Fibroblast of the aortic adventitia (primary cell): Measurements from ENCODE around the gene TTI1. TPM values are rescaled to one million over a fixed set of nuclear protein-coding genes. Genes with fewer than 3 reads are reported as not detected.

Experiments
- DNase-seq: peaks from one replicate; pipeline ENCODE4 v3.0.0-alpha.2; 2010; ENCODE audit warnings: low read depth
- H3K4me3 ChIP-seq: 2 replicates; pipeline ENCODE4 v1.5.1; 2011; ENCODE audit warnings: low read depth, mild to moderate bottlenecking, control low read depth, low read length, moderate library complexity
- total RNA-seq: library from RNA; depleted of rRNA; stranded (reverse); fragments of >200 nt; gene quantifications from 2 replicates; pipeline ENCODE4 v1.2.3, GENCODE V29; 2012; ENCODE audit warnings: low replicate concordance
- TF ChIP-seq, protein P1 (sequence below): IDR thresholded peaks from 2 replicates; pipeline ENCODE4 v1.5.1; 2011; ENCODE audit warnings: mild to moderate bottlenecking, low read length, control low read depth, inconsistent platforms; ENCODE audit not compliant: insufficient read depth

The TTI1 gene
- 4.3 and 26.0 TPM in 2 replicates for total RNA-seq

DNA sequence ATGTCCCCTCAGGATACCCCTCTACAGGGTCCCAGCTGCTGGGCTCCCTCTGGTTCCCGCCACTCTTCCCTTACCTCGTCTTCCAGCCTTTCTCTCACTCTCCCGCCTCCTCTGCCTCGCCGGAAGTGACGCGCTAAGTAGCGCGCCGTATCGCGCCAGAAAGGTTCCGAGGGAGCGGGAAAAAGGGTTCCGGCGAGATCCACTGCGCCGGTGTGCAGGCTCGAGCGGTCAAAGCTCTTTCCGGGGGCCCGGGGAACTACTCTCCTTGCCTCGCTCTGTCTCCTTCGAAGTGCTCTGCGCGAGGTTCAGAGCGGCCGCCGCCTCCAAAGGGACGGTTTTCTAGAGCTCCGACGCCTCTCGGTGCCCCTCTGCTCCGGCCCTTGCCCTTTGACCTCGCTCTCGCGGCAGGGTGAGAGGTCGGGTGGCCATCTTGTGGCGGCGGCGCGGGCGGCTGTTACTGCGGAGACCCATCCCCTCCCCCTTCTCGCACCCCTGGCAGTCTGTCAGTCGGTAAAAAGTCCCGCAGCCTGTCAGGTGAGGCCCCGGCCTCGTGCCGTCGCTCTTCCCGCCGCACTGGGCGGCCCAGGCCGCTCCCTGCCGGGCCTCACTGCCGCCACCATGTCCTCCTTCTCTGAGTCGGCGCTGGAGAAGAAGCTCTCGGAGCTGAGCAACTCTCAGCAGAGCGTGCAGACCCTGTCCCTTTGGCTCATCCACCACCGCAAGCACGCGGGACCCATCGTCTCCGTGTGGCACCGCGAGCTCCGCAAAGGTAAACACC is at the start of gene TTI1, which contains the start of gene RPRD1B:
TSS of gene TTI1 (minus strand) at position 127 of the 778 bp plus-strand sequence. CDS start 19,640 bp downstream, outside the sequence.
TSS of gene RPRD1B (plus strand) at position 417 of the 778 bp plus-strand sequence. CDS start at position 619, 202 bp downstream.
- DNase-seq: peak; percentile 81
- TF ChIP-seq, protein P1, sequence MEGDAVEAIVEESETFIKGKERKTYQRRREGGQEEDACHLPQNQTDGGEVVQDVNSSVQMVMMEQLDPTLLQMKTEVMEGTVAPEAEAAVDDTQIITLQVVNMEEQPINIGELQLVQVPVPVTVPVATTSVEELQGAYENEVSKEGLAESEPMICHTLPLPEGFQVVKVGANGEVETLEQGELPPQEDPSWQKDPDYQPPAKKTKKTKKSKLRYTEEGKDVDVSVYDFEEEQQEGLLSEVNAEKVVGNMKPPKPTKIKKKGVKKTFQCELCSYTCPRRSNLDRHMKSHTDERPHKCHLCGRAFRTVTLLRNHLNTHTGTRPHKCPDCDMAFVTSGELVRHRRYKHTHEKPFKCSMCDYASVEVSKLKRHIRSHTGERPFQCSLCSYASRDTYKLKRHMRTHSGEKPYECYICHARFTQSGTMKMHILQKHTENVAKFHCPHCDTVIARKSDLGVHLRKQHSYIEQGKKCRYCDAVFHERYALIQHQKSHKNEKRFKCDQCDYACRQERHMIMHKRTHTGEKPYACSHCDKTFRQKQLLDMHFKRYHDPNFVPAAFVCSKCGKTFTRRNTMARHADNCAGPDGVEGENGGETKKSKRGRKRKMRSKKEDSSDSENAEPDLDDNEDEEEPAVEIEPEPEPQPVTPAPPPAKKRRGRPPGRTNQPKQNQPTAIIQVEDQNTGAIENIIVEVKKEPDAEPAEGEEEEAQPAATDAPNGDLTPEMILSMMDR: no peak
- peak within 1 kb of the TSS; percentile 96 for H3K4me3 ChIP-seq

DNA sequence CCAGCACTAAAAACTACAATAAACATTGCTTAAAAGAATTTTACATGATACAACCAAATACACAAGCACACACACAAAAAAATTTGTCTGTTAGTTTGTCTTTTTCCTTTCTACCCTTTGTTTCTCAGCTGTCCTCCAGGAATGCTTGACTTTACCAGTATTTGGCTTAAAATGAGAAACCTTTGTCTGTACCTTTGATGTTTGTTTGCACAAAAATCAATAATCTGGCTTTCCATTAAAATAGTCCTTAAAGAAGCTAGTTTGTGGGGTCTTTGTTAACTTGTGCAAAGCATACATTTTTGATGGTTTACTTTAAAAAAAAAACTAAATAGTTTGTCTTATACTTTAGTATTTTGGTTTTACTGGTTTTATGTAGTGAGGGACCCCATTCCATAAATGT is 49.6 kb upstream of the TTI1 start:
- H3K4me3 ChIP-seq: no peak overlapping the region
- DNase-seq: no peak
- TF ChIP-seq, protein P1: no peak

DNA sequence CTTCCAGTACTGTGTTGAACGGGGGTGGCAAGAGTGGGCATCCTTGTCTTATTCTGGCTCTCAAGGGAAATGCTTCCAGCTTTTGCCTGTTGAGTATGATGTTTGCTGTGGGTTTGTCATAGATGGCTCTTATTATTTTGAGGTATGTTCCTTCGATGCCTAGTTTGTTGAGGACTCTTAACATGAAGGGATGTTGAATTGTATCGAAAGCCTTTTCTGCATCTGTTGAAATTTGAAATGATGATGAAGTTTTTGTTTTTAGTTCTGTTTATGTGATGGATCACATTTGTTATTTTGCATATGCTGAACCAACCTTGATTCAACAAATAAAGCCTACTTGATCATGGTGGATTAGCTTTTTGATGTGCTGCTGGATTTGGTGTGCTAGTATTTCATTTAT is 48.3 kb upstream of the TTI1 start:
- H3K4me3 ChIP-seq: no peak overlapping the region
- DNase-seq: no peak
- TF ChIP-seq, protein P1: no peak

DNA sequence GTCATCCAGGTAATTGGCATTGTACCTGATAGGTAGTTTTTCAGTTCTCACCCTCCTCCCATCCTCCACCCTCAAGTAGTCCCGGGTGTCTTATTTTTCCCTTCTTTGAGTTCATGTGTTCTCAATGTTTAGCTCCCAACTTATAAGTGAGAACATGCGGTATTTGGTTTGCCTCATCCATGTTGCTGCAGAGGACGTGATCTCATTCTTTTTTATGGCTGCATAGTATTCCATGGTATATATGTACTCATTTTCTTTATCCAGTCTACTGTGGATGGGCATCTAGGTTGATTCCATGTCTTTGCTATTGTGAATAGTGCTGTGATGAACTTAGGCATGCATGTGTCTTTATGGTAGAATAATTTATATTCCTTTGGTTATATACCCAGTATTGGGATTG is 46.1 kb upstream of the TTI1 start:
- no peak overlapping the region for H3K4me3 ChIP-seq
- no peak for DNase-seq
- TF ChIP-seq, protein P1: no peak

DNA sequence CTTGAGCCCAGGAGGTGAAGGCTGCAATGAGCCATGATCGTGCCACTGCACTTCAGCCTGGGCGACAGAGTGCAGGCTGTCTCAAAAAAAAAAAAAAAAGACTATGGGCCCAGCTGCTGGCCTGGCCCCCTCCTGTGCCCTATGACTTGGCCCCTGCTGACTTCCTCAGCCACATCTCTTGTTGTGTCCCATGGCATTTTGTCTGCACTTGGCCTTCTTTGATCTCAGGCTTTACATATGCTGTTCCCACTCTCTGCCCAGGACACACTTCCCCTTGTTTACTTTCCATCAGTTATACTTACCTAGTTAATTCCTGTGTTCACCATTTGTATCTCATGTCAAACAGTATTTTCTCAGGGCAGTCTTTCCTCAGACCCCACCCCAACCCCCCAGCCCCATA is 44.8 kb upstream of the TTI1 start:
- DNase-seq: no peak
- H3K4me3 ChIP-seq: no peak overlapping the region
- TF ChIP-seq, protein P1: no peak

DNA sequence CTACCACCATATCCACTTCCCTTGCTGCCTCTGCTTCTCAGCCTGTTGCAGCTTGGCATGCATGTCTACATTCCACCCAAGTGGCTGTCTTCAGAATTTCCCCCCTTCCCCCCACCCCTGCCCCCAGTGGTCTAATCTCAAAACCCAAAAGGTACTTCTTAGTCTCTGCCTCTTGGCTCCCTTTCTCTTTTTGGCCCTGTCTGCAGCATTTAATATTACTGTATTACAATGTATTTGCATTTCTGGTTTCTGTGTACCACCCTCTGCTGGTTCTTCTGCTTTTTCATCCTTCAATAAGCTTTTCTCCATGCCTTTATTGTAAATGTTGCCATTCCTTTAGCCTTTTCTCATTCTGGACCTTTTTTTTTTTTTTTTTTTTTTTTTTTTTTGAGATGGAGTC is 43.3 kb upstream of the TTI1 start:
- DNase-seq: peak; percentile 1
- no peak overlapping the region for H3K4me3 ChIP-seq
- TF ChIP-seq, protein P1: no peak
